Glomerular visceral epithelial cell (primary cell): ENCODE results near the gene RPLP1.

Experiments
- DNase-seq: peaks from one replicate; pipeline ENCODE4 v3.0.0-alpha.2; 2016; ENCODE audit errors: extremely low spot score

Gene RPLP1

DNA sequence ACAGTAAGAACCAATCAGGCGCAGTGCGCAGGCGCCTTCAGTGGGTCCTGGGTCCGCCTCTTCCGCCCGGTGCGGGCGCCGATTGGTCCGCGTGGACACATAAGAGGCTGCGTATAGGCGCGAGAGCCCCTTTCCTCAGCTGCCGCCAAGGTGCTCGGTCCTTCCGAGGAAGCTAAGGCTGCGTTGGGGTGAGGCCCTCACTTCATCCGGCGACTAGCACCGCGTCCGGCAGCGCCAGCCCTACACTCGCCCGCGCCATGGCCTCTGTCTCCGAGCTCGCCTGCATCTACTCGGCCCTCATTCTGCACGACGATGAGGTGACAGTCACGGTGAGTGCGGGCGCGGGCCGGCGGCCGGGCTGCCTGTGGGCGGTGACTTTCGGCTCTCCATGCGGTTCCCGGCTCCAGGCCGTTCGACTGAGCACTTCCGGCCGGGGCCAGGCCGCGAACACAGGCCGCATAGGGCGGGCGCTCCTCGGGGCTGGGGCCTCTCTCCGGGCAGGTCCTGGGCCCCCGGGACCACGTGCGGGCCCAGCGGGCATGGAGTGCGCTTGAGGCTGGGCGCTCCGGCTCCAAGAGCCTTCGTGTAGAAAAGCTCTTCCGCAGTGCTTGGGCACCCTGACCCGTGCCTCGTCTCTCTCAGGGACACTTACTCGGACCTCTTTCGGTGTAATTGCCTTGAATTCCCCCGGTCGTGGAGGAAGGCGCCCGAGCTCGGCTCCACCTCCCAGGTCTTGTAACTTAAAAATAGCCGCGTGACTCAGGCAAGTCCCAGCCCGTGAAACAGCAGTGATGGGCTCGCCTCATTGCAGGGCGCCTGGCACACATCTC, at the start of gene RPLP1:
TSS of gene RPLP1 (plus strand) at position 127 of the 830 bp plus-strand sequence. CDS start at position 258, 131 bp downstream.
- peak; percentile 96 for DNase-seq

DNA sequence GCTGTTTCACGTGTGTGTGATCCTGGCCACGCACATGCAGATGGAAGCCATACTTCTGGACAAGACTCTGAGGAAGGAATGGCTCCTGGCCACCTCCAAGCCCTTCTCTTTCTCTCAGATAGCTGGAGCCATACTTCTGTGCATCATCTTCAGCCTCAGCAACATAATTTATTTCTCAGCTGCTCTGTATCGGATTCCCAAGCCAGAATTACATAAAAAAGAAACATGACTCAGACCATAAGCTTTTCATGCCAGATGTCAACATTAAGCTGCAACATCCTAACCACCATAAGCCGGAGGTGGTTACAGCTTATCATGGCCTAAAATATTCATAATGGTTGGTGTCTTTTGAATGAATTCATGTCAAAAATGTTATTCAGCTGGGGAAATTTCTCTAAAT, 49.0 kb upstream of the RPLP1 start:
- DNase-seq: peak; percentile 21

DNA sequence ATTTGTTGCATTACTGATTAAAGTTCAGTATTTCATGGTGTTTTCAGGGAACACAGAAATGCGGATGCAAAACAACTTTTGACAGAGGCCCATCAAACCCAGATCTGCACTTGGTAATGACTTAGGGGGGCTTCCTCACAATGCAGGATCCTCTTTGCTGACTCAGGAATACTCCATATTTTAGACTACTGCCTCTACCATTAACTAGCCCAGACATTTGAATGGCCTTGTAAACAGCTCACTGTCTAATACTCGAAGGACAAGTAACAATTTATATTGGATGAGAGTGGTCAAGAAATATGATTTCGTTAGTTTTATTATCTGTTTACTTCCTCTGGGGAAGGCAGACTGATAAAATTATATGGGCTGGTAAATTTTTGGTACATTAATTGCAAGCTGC, 47.5 kb upstream of the RPLP1 start:
- DNase-seq: no peak

DNA sequence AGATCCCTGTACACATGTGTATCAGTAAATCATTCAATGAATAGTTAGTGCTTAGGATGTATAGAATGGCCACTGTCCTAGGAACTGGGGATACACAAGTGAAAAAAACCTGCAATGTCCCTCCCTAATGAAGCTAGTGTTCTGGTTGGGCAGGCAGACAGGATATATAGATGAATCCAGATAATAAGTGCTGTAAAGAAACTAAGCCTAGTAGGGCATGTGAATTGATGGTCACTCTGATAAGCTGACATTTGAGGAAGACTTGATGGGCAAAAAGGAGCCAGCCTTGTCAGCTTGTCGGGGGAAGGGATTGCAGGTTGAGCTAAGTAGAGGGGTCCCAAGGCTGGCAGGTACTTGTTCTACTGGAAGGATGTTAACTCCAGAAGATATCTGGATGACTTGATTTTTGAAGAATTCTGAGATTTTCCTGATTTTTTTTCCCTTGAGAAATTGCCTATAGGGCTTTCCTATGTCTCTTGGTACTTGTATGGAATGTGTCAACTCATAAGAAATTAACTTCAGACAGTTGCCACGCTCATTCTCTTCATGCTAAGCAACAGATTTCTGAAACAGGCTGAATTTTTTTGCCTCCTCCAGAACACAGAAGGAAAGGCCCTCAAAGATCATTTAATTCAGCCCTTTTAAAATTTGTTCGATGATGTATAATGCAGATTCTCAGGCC, 44.8 kb upstream of the RPLP1 start:
- DNase-seq: no peak

DNA sequence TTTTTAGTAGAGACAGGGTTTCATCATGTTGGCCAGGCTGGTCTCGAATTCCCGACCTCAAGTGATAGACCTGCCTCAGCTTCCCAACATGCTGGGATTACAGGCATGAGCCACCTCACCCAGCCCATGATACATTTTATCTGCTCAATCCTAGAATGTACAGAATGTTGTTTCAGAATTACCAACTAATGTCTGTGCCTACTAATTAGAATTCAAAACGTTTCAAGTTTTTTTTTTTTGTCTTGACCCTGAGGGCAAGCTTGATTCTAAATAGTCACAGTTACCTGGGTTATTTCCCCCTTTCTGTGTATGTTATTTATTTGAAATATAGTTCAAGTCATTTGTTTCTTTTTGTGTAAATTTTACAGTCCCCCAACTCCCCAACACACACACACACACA, 43.8 kb upstream of the RPLP1 start:
- no peak for DNase-seq

DNA sequence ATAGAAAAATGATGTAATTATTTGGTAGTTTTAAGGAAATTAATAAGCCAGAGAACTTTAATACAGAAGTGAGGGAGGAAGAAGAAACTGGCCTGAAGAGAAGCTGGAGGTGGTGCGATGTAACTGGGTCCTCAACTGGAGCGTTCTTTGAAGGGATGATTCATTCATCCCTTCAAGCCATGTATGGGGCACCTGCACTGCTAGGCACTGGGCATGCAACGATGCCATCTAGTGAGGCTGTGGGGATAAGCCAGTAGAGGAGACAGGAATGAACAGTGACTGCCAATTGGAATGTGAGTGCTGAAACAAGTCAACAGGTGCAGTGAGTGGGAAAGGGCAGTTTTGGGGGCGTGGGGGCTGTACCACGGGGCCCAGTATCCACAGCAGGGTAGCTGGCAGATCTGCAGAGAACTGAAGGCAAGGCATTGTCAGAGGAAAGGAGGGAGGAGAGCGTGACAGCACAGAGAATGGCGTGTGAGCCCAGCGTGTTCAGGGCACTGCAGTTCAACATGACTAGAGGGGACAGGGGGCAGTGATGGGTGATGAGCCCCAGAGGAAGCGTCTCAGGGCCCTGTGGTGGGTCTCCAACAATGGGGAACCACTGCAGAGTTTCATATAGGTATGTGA, 42.3 kb upstream of the RPLP1 start:
- DNase-seq: peak; percentile 72

DNA sequence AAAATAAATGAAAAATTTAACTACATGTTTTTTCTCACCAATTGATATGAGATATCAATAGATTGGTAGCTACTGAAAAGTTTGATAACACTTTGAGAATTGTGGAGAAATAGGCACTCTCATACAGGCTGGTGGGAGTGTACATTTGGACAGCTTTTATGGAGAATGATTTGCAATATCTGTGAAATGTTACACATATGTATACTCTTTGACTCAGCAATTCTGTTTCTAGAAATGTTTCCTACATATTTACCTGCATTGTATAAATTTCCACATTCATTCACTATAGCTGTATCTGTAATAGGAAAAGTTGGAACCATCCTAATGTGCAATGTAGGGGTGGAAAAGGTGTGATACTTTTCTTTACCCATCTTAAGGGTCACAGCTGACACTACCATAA, 40.3 kb upstream of the RPLP1 start:
- no peak for DNase-seq

DNA sequence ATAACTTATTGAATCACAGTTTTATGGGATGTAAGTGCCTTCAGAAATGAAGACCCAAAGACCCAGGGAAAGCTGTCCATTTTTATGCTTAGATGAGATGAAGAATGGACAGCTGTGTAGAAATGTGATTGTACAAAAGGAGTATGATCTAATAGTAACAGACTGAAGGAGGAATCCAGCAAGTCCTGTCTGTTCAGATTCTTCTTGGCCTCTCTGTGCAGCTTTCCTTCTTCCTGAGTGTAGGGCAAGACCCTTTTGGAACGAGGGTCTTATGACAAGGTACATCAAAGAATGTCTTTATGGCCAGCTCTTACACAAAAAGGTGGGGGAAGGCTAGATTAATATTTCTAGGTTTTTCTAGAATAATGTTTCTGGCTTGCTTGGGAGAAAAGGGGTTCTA, 39.9 kb upstream of the RPLP1 start:
- DNase-seq: no peak

DNA sequence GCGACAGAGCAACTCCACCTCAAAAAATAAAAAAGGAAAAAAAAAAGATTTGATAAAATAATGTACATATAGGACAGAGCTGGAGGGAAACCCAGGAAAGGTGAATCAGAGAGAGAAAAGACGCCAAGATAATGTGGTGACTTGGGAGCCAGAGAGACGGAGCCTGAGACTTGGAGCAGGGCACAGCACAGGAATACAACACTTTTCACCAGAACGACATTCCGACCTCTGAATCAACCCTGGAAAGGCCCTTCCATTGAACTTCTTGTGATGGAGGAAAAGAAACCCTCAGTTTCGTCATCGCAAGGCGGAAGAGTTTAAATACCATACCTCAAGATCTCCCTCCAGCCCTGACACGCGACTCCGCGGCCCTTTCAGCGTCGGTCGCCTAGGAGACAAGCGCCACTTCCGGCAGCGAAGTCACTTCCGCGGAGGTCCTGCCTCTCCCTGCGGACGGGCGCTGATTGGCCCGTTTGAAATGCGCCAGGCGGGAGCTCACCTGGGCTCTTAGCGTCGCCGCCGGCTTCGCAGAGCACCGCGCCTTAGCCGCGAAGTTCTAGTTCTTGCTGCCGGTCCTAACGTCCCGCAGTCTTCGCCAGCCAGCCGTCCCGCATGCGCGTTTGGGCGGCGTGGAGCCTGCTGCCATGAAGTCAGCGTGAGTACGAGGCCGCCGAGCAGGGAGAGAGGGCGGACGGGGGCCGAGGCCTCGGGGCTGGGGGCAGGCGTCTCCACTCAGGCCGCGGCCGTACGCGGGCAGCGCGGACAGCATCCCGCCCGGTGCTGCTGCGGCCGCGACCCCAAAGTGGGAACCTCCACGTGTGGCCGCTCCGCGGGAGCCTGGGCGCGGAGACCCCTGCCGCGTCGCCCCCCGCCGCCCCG, 38.6 kb upstream of the RPLP1 start, which contains the start of gene KIF23:
TSS of gene KIF23 (plus strand) at position 528 of the 879 bp plus-strand sequence. CDS start at position 645, 117 bp downstream.
- DNase-seq: peak; percentile 95

DNA sequence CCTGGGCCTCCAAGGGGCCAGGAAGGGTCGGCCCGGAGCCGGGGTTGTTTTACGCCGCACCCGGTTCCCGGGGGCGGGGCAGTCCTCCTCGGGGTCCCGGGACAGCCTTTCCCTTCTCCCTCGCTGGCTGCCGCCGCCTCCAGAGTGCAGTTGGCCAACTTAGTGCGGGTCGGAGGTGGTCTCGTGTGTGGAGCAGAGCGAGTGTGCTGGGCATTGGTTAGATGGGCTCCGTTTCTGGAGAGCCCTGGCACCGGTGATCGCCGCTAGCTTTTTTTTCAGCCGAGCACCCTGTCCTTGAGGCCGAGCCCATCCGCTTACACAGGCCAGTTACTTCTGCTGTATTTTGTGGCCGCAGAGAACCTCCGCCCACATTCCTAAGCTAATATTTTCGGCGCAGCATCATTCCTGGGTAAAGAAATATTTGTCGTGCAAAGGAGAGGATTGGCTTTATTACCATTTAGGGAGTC, 37.9 kb upstream of the RPLP1 start:
- peak; percentile 89 for DNase-seq

DNA sequence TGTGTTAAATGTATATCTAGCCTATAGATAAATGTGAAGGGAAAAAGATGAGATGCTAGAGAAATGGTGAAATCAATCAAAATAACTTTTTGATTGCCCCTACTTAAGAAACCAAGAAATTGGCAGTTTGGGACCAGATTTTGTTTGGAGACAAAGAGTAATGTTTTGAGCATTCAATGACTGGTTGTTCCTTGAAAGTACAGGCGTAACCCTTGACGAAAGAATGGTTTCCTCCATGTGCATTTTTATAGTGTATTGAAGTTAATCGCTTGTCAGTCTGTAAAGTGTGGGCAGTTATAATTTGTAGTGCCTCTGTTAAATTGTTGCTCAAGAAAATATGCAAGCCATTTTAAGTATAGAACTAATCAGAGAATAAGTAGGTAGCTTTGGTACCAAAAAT, 37.2 kb upstream of the RPLP1 start:
- no peak for DNase-seq

DNA sequence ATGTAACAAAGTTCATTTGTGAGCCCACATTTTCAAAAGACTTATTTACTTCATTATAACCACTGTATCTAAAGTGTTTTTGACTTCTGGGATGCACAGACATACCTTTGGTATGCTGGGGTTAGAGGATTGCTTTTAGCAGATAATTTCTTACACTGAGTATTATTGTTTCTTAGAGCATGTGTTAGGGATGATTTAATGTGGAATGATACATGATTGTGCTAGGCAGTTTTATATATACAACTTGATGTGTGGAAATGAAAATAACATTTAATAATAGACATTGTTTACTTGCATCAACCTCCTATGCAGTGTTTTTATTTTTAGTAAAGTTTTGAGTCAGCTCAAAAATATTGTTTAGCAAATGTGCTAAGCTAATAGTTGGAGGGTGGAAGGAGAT, 35.0 kb upstream of the RPLP1 start:
- DNase-seq: no peak

DNA sequence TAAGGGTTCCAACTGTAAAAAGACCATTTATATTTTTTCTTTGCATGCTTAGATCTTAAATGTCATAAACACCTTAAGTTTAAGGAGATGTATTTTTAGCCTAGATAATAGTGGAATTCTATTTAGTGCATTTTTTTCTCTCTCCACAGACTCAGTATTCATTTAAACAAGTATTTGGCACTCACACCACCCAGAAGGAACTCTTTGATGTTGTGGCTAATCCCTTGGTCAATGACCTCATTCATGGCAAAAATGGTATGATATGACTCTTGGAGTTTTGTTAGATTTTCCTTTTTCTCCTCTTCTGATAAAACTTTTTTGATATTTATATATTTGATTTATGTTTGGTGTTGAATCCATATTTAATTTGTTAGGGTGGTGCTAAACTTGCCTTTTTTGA, 31.1 kb upstream of the RPLP1 start:
- no peak for DNase-seq

DNA sequence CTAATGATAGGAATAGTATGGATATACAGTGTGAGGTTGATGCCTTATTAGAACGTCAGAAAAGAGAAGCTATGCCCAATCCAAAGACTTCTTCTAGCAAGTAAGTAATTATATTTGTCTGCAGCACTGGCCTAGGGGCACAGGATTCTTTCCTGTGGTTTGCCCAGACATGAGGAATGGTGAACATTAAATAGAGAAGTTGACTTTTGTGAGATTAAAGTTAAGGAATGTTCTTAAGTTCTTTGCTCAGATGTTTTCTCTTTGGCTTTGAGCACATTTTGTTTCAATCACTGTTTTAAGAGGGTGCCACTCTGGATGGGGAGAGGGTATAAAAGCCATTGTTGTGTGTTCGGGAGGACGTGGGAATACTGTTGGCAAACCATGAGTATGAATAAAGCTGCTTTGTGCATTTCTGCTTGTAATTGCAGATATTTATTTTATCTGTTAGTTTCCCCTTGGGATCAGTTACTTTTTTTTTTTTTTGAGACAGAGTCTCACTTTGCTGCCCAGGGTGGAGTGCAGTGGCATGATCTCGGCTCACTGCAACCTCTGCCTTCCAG, 30.2 kb upstream of the RPLP1 start:
- DNase-seq: no peak

DNA sequence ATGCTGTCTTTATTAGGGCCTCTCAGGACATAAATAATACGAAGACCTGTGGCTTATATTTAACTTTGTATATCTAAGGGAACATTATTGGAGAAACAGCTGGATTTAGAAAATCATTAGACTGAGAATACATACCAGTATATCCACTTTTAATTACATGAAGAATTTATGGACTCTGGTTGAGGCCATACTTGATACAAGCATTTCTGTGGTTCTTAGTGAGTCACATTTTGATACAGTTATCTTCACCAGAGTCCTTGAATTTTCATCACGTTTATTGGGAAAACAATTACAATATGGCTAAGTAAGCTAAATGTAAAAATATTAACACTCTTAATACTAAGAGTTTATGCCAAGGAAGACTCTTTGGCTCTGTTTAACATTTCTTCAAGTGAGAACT, 28.6 kb upstream of the RPLP1 start:
- no peak for DNase-seq

DNA sequence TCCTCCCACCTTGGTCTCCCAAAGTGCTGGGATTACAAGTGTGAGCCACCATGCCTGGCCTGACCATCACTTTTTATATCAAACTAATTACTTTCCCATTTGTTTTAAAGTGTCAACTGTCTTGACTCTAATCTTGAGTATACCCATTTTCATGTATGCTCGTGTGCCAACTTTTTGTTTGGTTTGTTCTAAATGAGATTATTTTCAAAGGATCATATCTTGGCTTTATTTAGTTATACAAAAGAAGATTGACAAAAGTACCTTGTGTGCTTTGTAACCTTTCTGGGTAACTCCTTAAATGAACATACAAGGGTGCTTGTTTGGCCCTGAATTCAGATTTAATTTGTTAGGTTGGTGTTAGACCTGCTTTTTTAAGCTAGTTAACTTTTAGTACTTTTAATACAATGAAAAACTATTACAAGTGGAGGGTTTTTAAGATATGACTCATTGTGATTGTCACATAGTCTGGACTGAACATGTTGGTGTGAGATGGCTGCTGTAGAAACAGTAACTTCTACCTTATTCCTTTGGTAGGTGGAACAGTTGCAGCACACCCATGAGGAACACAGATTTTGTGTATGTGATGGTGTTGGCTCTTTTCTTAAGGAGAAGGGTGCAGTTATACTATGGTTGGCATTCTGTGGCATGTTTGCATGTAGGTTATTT, 27.7 kb upstream of the RPLP1 start:
- DNase-seq: no peak

DNA sequence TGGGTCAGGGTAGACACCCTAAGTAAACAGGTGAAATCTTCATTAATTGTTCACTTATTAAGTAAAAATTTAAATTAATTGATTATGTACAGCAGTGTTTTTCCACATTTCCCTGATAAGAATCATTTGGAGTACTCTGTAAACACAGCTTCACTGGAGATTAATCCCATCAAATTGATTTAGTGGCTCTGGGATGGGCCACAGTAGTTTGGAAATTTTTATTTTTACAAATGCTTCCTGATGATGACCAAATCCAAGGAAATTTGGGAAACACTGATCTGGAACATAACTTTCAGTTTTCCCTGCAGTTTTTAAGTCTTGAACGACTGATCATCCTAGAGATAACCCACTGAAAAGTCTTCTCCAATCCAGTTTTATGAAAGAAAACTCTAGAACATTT, 18.8 kb upstream of the RPLP1 start:
- DNase-seq: no peak

DNA sequence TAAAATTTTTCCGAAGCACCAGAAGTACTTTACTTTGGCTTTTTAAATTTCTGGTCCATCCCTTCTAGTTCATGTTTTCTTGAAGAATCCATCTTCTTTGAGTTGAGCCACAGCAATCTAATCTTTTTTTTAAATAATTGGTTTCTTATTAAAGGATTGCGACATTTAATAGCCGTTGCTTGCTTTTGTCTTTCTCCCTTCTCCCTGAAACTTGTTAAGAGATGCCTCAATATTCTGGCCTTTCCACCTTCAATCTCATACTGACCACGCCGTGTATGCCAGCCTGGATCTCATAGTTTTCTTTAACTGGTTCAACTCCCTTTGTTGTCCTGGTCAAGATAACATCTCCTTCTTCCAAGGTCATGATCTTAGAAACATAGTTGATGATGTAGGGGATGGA, 18.4 kb upstream of the RPLP1 start:
- no peak for DNase-seq

DNA sequence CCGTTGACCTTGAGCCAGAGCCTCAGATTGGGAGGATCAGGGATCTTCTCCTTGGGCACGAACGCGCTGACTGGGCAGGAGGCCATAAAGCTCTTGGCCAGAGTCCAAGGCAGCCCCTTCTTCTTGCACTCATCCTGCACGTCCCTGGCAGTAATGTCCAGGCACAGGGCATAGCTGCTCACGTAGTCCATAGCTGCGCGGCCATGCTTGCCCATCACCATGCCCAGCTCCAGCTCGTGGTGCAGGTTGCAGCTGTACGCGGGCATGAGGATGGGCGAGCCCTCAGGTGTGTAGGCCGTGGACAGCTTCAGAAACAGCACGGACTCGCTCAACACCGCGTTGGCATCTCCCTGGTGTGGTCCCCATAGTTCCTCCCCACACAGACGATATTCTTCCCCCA, 17.9 kb upstream of the RPLP1 start:
- DNase-seq: no peak

DNA sequence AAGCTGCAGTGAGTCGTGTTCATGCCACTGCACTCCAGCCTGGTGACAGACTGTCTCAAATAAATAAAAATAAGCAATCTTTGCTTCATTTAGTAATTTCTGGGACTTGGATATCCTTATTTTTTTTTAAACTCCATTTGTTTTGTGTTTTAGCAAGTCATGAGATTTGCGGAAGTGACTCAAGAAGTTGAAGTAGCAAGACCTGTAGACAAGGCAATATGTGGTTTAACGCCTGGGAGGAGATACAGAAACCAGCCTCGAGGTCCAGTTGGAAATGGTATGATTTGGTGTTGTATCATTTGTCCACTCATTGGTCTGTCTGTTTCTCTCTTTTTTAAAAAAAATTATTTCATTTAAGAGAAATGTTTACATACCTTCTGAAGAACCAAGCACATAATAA, 16.6 kb upstream of the RPLP1 start:
- DNase-seq: no peak

DNA sequence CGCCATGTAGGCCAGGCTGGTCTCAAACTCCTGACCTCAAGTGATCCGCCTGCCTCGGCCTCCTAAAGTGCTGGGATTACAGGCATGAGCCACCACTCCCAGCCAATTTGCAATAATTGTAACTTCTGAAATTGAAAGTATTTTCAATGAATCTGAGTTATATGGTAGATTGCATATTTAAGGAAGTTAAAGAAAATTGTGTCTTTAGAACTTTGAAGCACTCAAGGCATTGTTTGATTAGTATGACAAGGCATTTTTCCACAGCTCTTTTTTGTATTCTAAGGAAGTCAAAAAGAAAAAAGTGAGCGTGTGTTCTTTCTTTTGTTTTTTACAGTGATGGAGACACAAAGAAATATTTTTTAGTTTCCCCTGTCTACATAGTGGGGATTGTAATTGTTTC, 15.7 kb upstream of the RPLP1 start:
- no peak for DNase-seq
